ENCODE results near the gene DDX41. TPM values are rescaled to one million over a fixed set of nuclear protein-coding genes. Genes with fewer than 3 reads are reported as not detected.
"Not testable (repeated sequence)": the region's sequence is repeated elsewhere in the genome, so short reads cannot be mapped to it uniquely, and the experiment has no call there.

The DDX41 gene
- total RNA-seq, 3 donors from 2014 or later: 203 to 220 (median 207) TPM

GRCh38 chr5:177491983-177492746, 24.6 kb downstream of the DDX41 start:
- Mint-ChIP-seq H3K4me3 (no peak overlapping the region), H3K4me1 (ENCODE audit: low read depth) (peaks cover 9% of the 10 kb centered on the region), H3K9me3 (no peaks in the 10 kb centered on the region), H3K36me3 (ENCODE audit: insufficient read depth) (peaks cover 6% of the 10 kb centered on the region), H3K27me3 (ENCODE audit: low read depth) (no peaks in the 10 kb centered on the region)
- DNase-seq: no peak
- no peak for ATAC-seq

DNA sequence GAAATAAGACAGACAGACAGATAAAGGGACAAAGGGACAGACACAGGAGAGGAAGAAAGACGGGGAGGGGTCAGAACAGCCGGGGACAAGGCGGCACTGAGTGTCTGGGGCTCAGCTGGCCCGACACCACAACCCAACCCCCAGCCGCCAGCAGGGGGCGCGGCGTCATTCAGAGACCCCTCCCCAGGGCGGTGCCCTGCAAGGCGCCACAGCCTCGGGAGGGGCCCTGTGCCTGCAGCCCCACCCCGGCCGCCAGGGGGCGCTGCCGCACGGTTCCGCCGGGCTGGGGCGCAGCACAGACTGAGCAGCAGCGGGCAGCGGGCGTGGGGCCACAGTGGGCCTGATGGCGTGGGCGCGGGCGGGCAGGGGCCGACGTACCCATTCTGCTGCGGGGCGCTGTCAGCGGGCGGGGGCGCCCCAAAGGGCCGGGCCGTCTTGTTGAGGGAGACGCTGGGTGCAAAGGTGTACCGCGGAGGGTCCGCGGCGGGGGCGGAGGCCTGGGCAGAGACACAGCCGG, 25.3 kb downstream of the DDX41 start:
- no peak for DNase-seq
- peak in 1 of 2 donors; percentile 27 for ATAC-seq
- H3K27me3 Mint-ChIP-seq (ENCODE audit: low read depth): no peaks in the 10 kb centered on the region
- H3K4me3 Mint-ChIP-seq: no peak overlapping the region
- H3K36me3 Mint-ChIP-seq (ENCODE audit: insufficient read depth): peaks cover 6% of the 10 kb centered on the region
- H3K9me3 Mint-ChIP-seq: no peaks in the 10 kb centered on the region
- peaks cover 9% of the 10 kb centered on the region for H3K4me1 Mint-ChIP-seq (ENCODE audit: low read depth)

DNA sequence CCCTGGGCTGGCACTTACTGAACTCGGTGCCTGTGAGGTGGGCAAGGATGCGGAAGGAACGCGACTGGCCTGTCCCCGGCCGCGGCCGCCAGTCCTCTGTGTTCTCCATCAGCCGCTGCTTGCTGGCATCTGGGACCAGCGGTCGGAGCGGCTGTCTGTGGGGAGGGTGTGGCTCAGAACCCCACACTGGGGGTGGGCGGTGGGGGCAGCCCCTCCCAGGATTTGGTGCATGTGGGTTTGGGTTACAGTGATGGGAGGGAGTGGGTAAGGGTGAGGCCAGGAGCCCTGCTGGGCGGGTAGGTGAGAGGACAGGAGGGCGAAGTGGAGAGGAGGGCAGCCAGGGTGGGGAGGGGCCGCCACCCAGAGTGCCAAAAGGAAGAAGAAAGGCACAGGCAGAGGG, 25.8 kb downstream of the DDX41 start:
- peaks cover 6% of the 10 kb centered on the region for H3K36me3 Mint-ChIP-seq (ENCODE audit: insufficient read depth)
- ATAC-seq (no peak), DNase-seq (no peak)
- H3K4me1 Mint-ChIP-seq (ENCODE audit: low read depth): peaks cover 7% of the 10 kb centered on the region
- no peak overlapping the region for H3K4me3 Mint-ChIP-seq
- H3K27me3 Mint-ChIP-seq (ENCODE audit: low read depth): no peaks in the 10 kb centered on the region
- no peaks in the 10 kb centered on the region for H3K9me3 Mint-ChIP-seq

GRCh38 chr5:177490311-177490991, 26.3 kb downstream of the DDX41 start:
- peaks cover 6% of the 10 kb centered on the region for H3K36me3 Mint-ChIP-seq (ENCODE audit: insufficient read depth)
- DNase-seq (no peak), ATAC-seq (no peak)
- no peak overlapping the region for H3K4me3 Mint-ChIP-seq
- H3K27me3 Mint-ChIP-seq (ENCODE audit: low read depth): no peaks in the 10 kb centered on the region
- H3K9me3 Mint-ChIP-seq: no peaks in the 10 kb centered on the region
- peaks cover 7% of the 10 kb centered on the region for H3K4me1 Mint-ChIP-seq (ENCODE audit: low read depth)

GRCh38 chr5:177489119-177489716, 27.5 kb downstream of the DDX41 start:
- DNase-seq (no peak), ATAC-seq (no peak)
- Mint-ChIP-seq H3K27me3 (ENCODE audit: low read depth) (no peaks in the 10 kb centered on the region), H3K4me1 (ENCODE audit: low read depth) (peaks cover 4% of the 10 kb centered on the region), H3K36me3 (ENCODE audit: insufficient read depth) (peaks cover 6% of the 10 kb centered on the region), H3K9me3 (no peaks in the 10 kb centered on the region), H3K4me3 (no peak overlapping the region)

DNA sequence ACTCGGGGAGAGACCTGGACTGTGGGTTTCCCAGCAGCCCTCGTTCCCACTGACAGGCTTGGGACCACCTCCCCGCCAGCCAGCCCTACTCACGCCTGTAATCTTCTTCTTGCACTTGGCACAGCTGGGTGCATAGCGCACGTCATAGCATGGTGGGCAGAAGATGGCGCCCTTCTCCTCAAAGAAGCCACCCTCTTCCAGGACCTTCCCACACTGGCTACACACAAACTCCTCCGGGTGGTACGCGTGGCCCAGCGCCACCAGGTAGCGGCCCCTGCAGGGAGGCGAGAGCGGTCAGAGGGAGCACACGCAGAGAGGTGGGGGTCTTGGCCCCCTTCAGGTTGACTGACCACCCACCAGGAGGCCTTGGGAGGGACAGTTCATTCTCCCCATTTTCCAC, 28.8 kb downstream of the DDX41 start:
- H3K4me3 Mint-ChIP-seq: no peak overlapping the region
- peaks cover 4% of the 10 kb centered on the region for H3K36me3 Mint-ChIP-seq (ENCODE audit: insufficient read depth)
- H3K27me3 Mint-ChIP-seq (ENCODE audit: low read depth): no peaks in the 10 kb centered on the region
- H3K9me3 Mint-ChIP-seq: no peaks in the 10 kb centered on the region
- DNase-seq: no peak
- no peak for ATAC-seq
- H3K4me1 Mint-ChIP-seq (ENCODE audit: low read depth): no peaks in the 10 kb centered on the region

DNA sequence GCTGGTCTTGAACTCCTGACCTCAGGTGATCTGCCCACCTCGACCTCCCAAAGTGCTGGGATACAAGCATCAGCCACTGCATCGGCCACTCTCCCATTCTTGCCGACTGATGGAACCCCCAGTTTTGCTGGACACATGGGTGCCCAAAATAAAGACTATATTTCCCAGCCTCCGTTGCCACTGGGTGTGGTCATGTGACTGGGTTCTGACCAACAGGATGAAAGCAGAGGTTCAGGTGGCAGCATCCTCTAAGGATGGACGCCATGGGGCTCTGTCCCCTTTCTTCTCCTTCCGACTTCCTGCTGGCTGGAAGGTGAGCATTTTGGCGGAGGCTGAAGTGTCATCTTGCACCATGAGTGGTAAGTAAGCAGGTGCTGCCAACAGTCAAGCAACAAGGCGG, 29.6 kb downstream of the DDX41 start:
- no peaks in the 10 kb centered on the region for H3K9me3 Mint-ChIP-seq
- H3K4me1 Mint-ChIP-seq (ENCODE audit: low read depth): no peaks in the 10 kb centered on the region
- no peak overlapping the region for H3K4me3 Mint-ChIP-seq
- H3K27me3 Mint-ChIP-seq (ENCODE audit: low read depth): no peaks in the 10 kb centered on the region
- H3K36me3 Mint-ChIP-seq (ENCODE audit: insufficient read depth): peaks cover 1% of the 10 kb centered on the region
- DNase-seq (no peak), ATAC-seq (no peak)

DNA sequence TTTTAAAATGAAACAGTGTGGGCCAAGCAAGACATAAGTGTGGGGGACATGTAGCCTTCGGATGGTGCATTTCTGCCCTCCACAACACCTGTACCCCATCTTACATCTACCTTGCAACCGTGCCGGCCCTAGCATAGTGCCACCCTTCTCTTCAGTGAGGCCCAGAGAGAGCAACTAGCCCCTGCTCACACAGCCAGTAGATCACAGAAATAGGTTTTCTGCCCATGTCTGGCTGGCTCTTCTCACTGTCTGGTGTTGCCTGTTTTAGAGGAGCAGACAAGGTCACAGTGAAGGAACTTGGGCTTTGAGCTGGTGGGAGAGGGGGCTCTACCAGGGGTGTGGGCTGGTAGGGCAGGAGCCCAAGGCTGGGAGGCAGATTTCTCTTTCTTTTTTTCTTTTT, 30.5 kb downstream of the DDX41 start:
- Mint-ChIP-seq H3K36me3 (ENCODE audit: insufficient read depth) (peaks cover 1% of the 10 kb centered on the region), H3K27me3 (ENCODE audit: low read depth) (no peaks in the 10 kb centered on the region), H3K4me3 (no peak overlapping the region), H3K4me1 (ENCODE audit: low read depth) (no peaks in the 10 kb centered on the region), H3K9me3 (no peaks in the 10 kb centered on the region)
- DNase-seq (no peak), ATAC-seq (no peak)

DNA sequence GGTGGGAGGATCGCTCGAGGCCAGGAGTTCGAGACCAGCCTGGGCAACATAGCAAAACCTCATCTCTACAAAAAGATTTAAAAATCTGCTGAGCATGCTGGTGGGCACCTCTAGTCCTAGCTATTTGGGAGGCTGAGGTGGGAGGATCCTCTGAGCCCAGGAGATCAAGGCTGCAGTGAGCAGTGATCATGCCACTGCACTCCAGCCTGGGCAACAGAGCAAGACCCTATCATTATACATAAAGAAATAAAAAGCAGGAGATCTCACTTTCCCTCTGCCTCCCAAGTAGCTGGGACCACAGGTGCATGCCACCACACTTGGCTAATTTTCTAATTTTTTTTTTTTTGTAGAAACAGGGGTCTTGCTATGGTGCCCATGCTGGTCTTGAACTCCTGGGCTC, 31.0 kb downstream of the DDX41 start:
- H3K4me1 Mint-ChIP-seq (ENCODE audit: low read depth); H3K27me3 Mint-ChIP-seq (ENCODE audit: low read depth); ATAC-seq; DNase-seq; H3K4me3 Mint-ChIP-seq; H3K36me3 Mint-ChIP-seq (ENCODE audit: insufficient read depth); H3K9me3 Mint-ChIP-seq: not testable (repeated sequence)

DNA sequence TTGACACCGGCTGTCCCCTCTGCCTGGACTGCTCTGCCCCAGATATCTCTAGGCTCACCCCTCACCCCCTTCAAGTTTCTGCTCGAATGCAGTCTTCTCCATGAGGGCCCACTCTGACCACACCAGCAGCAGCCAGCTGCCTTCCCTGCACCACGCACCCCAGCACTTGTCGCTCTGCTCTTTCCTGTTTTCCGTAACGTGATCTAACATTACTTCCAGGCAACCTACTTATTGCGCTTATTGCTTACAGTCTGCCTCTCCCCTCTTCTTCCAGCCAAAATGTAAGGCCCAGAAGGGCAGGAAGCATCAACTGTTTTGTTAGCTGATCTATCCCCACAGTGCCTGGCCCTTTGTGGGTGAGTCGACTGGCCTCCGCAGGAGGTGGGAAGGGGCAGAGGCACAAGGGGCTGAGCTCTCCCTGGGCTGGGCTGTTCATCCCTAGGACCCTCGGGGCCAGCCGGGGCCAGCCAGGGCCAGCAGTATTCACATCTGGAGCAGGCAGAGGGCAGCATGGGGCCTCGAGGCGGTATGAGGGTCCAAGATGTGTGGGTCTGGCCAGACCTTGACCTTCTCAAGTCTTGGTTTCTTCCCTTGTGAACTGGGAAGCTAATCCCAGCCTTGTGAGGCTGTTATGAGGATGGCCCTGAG, 31.7 kb downstream of the DDX41 start:
- Mint-ChIP-seq H3K9me3 (no peaks in the 10 kb centered on the region), H3K4me3 (no peak overlapping the region), H3K27me3 (ENCODE audit: low read depth) (no peaks in the 10 kb centered on the region), H3K36me3 (ENCODE audit: insufficient read depth) (peaks cover 1% of the 10 kb centered on the region), H3K4me1 (ENCODE audit: low read depth) (peaks cover under 1% of the 10 kb centered on the region)
- no peak for DNase-seq
- no peak for ATAC-seq

GRCh38 chr5:177483994-177484901, 32.5 kb downstream of the DDX41 start:
- Mint-ChIP-seq H3K9me3 (no peaks in the 10 kb centered on the region), H3K27me3 (ENCODE audit: low read depth) (no peaks in the 10 kb centered on the region), H3K4me3 (no peak overlapping the region), H3K4me1 (ENCODE audit: low read depth) (peaks cover 6% of the 10 kb centered on the region), H3K36me3 (ENCODE audit: insufficient read depth) (peaks cover 1% of the 10 kb centered on the region)
- no peak for DNase-seq
- ATAC-seq: no peak

GRCh38 chr5:177483042-177483441, 33.7 kb downstream of the DDX41 start:
- H3K36me3 Mint-ChIP-seq (ENCODE audit: insufficient read depth): no peaks in the 10 kb centered on the region
- no peaks in the 10 kb centered on the region for H3K27me3 Mint-ChIP-seq (ENCODE audit: low read depth)
- H3K9me3 Mint-ChIP-seq: no peaks in the 10 kb centered on the region
- no peak overlapping the region for H3K4me3 Mint-ChIP-seq
- no peak for DNase-seq
- ATAC-seq: no peak
- H3K4me1 Mint-ChIP-seq (ENCODE audit: low read depth): peaks cover 14% of the 10 kb centered on the region

- DNase-seq (no peak), ATAC-seq (no peak)
- no peaks in the 10 kb centered on the region for H3K9me3 Mint-ChIP-seq
- H3K4me1 Mint-ChIP-seq (ENCODE audit: low read depth): peaks cover 14% of the 10 kb centered on the region
- no peaks in the 10 kb centered on the region for H3K36me3 Mint-ChIP-seq (ENCODE audit: insufficient read depth)
- H3K4me3 Mint-ChIP-seq: no peak overlapping the region
- H3K27me3 Mint-ChIP-seq (ENCODE audit: low read depth): no peaks in the 10 kb centered on the region
These were observed 34.4 kb downstream of the DDX41 start for GRCh38 chr5:177482359-177482795.
